ENCODE measurements around the gene TMEM203. TPM values are rescaled to one million over a fixed set of nuclear protein-coding genes. Genes with fewer than 3 reads are reported as not detected.

The TMEM203 gene
- total RNA-seq, 4 donors from 2014 or later, result 11.6 to 33.5 (median 27.6) TPM

DNA sequence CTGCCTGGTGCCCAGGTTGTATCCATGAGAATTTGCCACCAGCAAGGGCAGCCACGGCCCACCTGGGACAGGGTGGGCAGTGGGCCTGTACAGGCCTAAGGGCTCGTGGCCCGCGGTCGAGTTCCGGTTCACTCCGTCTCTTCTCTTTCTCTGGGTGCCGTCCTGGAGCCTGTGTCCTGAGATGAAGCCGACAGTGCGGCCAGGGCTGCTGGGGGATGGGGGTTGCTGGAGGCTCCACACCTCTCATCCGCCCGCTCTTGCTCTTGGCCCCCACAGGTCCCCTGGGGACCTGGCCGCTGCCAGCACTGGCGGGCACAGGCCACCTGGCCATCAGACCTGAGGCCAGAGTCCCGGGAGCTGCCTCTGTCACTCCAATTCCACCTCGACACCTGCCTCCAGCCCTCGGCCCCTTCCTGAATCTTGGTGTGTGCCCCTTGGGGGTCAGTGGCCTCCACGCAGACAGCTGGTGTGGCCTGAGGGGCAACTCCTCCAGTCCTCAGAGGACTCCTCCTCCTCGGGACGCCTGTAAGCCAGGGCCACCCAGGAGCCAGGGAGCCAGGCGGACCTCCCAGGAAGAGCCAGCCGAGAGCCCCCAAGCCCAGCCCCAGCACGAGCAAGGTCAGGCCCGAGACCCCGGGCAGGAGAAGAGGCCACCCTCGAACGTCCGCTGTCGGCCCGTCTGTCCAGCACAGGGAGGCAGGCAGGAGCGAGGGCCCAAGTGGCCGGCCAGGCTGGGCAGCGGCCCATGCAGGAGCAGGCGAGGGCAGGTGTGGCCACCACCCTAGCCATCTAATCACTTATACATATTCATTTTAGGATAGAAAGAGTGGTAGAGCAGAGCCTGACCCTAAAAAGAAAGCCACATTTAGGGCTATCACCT, 40.8 kb downstream of the TMEM203 start:
- TF ChIP-seq POLR2A (IDR thresholded peaks at IDR 0.05), result no peak
- TF ChIP-seq, protein P1, sequence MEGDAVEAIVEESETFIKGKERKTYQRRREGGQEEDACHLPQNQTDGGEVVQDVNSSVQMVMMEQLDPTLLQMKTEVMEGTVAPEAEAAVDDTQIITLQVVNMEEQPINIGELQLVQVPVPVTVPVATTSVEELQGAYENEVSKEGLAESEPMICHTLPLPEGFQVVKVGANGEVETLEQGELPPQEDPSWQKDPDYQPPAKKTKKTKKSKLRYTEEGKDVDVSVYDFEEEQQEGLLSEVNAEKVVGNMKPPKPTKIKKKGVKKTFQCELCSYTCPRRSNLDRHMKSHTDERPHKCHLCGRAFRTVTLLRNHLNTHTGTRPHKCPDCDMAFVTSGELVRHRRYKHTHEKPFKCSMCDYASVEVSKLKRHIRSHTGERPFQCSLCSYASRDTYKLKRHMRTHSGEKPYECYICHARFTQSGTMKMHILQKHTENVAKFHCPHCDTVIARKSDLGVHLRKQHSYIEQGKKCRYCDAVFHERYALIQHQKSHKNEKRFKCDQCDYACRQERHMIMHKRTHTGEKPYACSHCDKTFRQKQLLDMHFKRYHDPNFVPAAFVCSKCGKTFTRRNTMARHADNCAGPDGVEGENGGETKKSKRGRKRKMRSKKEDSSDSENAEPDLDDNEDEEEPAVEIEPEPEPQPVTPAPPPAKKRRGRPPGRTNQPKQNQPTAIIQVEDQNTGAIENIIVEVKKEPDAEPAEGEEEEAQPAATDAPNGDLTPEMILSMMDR (IDR thresholded peaks at IDR 0.05), result no peak
- Histone ChIP-seq H3K27me3 (peaks cover 0 to 82% of the 10 kb centered on the region in 2 donors), H3K27ac (no peak overlapping the region), H3K36me3 (no peaks in the 10 kb centered on the region), H3K4me1 (peaks cover 6 to 51% (median 24%) of the 10 kb centered on the region in 4 donors), H3K9me3 (peaks cover 0 to 3% (median 0%) of the 10 kb centered on the region in 4 donors), H3K4me3 (no peak overlapping the region)
- no peak for DNase-seq

DNA sequence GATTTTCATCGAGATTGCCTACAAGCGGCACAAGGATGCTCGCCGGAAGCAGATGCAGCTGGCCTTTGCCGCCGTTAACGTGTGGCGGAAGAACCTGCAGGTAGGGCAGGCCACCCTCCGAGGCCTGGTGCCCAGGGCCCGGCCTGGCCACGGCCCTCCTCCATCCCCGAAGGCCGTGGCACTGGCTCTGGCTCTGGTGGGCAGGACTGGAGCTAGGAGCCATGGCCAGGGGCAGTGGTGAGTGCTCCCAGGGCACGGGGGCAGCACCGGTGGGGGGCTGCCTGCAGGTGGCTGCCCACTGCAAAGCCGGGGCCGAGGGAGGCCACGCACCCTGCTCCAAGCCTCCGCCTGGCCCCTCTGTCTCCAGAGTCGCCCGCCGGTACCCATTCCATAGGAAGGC, 41.6 kb downstream of the TMEM203 start:
- no peak overlapping the region for H3K4me3 ChIP-seq
- H3K36me3 ChIP-seq, result no peaks in the 10 kb centered on the region
- H3K4me1 ChIP-seq, result peaks cover 6 to 43% (median 18%) of the 10 kb centered on the region in 4 donors

GRCh38 chr9:137163365-137163715, 42.1 kb downstream of the TMEM203 start:
- Histone ChIP-seq H3K4me3 (peak overlapping the region in 3 of 4 donors; percentile 15 to 28 (median 18)), H3K4me1 (peaks cover 6 to 39% (median 15%) of the 10 kb centered on the region in 4 donors), H3K9me3 (no peaks in the 10 kb centered on the region), H3K27ac (no peak overlapping the region), H3K27me3 (peaks cover 0 to 83% of the 10 kb centered on the region in 2 donors), H3K36me3 (no peaks in the 10 kb centered on the region)
- DNase-seq, result no peak
- no peak for TF ChIP-seq POLR2A (IDR thresholded peaks at IDR 0.05)
- TF ChIP-seq, protein P1 (IDR thresholded peaks at IDR 0.05), result no peak

More for the DNA sequence above, 41.6 kb downstream of the TMEM203 start:
- no peak overlapping the region for H3K27ac ChIP-seq
- peaks cover 0 to 3% (median 0%) of the 10 kb centered on the region in 4 donors for H3K9me3 ChIP-seq
- peaks cover 0 to 83% of the 10 kb centered on the region in 2 donors for H3K27me3 ChIP-seq
- TF ChIP-seq, protein P1 (IDR thresholded peaks at IDR 0.05), result no peak
- no peak for TF ChIP-seq POLR2A (IDR thresholded peaks at IDR 0.05)
- no peak for DNase-seq

- H3K36me3 ChIP-seq, result no peaks in the 10 kb centered on the region
- TF ChIP-seq, protein P1 (IDR thresholded peaks at IDR 0.05), result peak in 3 of 6 experiments; percentile 35 to 48 (median 36)
- no peak for TF ChIP-seq POLR2A (IDR thresholded peaks at IDR 0.05)
- no peaks in the 10 kb centered on the region for H3K9me3 ChIP-seq
- peak overlapping the region in 1 of 4 donors; percentile 25 for H3K27ac ChIP-seq
- H3K4me3 ChIP-seq, result peak overlapping the region in 3 of 4 donors; percentile 15 to 28 (median 18)
- peak in 2 of 3 donors; percentile 72 to 73 for DNase-seq
- peaks cover 0 to 79% of the 10 kb centered on the region in 2 donors for H3K27me3 ChIP-seq
- peaks cover 0 to 33% (median 9%) of the 10 kb centered on the region in 4 donors for H3K4me1 ChIP-seq
Measured at GRCh38 chr9:137162505-137163364, 42.7 kb downstream of the TMEM203 start.
